ENCODE measurements around the gene SLC6A17.

Gene SLC6A17

GRCh38 chr1:110112656-110113055, 37.6 kb upstream of the SLC6A17 start:
- TF ChIP-seq, protein P1, sequence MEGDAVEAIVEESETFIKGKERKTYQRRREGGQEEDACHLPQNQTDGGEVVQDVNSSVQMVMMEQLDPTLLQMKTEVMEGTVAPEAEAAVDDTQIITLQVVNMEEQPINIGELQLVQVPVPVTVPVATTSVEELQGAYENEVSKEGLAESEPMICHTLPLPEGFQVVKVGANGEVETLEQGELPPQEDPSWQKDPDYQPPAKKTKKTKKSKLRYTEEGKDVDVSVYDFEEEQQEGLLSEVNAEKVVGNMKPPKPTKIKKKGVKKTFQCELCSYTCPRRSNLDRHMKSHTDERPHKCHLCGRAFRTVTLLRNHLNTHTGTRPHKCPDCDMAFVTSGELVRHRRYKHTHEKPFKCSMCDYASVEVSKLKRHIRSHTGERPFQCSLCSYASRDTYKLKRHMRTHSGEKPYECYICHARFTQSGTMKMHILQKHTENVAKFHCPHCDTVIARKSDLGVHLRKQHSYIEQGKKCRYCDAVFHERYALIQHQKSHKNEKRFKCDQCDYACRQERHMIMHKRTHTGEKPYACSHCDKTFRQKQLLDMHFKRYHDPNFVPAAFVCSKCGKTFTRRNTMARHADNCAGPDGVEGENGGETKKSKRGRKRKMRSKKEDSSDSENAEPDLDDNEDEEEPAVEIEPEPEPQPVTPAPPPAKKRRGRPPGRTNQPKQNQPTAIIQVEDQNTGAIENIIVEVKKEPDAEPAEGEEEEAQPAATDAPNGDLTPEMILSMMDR (IDR thresholded peaks at IDR 0.05; ENCODE audit: low read depth, low read length), result no peak
- no peak for DNase-seq (ENCODE audit: extremely low read depth, low read depth)

DNA sequence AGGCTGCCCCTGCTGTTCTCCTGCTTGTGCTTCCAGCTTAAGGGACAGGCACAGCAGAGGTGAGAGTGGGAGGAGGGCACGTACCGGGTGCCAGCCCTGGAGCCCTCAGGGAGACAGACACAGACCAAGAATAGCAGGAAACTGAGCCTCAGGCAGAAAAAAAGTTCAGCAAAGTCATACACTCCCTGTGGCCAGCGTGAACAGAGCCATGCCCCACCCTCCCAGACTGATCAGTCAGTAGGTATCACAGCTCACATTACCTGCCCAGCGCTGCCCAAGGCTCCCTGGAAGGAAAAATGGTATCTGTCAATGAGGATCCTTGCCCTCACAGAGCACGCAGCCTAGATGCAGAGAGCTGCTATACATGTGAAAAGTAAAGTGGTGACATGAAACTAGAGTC, 36.7 kb upstream of the SLC6A17 start:
- no peak for DNase-seq (ENCODE audit: extremely low read depth, low read depth)
- TF ChIP-seq, protein P1 (IDR thresholded peaks at IDR 0.05; ENCODE audit: low read depth, low read length), result no peak

DNA sequence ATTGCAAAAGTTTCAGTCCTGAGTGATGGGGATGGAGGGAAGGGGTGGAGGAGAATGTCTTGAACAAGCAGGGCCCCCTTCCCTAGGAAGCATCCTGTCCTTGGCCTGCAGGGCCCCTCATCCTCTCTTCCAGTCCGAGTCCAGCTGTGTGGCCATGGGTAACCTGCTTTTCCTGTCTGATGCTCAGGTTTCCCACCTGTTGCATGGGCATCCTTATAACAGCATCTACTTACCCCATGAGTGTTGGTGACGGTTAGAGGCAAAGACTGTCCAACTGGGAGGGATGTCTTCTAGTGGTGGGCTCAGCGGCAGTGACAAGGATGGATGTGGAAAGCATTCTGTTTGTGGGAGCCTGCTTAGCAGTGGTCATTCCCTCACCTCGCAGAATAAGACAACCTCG, 36.1 kb upstream of the SLC6A17 start:
- TF ChIP-seq, protein P1 (IDR thresholded peaks at IDR 0.05; ENCODE audit: low read depth, low read length), result no peak

DNA sequence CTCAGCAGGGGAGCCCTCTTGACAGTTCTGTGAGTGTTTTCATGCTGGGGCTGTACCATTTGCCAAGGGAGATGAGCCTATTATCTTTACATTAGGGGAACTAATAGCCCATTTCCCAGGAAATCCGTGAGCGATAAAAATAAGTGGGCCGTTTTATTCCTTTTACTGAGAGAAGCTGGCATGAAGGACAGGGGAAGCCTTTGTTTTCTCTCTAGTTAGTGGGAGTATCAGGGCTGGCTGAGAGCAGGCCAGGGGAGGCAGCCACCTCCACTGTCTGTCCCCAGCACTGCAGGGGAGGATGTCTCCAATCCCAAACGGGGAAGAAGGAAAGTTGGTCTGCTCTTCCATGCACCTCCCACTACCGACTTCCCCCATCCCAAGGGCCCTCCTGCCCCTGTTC, 35.5 kb upstream of the SLC6A17 start:
- DNase-seq (ENCODE audit: extremely low read depth, low read depth), result no peak
- TF ChIP-seq, protein P1 (IDR thresholded peaks at IDR 0.05; ENCODE audit: low read depth, low read length), result no peak

More for the DNA sequence above, 36.1 kb upstream of the SLC6A17 start:
- no peak for DNase-seq (ENCODE audit: extremely low read depth, low read depth)

DNA sequence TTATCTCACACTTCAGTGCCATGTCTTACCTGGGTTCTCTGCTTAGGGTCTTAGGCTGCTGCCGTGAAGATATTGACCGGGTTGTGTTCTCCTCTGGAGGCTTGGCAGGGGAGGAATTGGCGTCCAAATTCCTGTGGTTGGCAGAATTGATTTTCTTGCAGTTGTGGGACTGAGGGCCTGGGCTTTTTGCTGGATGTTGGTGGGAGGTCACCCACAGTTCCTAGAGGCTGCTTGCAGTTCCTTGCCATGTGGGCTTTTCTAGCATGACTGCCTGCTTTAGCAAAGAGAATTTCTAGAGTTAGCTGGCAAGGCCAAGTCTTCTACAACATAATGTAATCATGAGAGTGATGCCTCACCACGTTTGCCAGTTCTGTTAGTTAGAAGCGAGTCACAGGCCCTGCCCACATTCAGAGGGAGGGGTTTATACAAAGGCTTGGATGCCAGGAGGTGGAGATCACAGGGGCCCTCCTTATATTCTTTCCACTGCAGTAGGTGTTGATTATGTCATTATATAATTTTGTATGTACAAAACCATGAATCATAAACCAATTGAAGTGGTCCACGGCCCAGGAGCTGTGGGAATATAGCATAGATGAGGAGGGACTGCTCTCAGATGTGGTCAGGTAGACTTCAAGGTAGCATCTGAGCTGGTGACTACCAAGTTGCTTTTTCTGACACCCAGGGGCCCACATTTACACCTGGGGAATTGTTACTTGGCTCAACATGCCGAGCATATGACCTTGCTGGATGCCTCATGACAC, 31.5 kb upstream of the SLC6A17 start:
- TF ChIP-seq, protein P1 (IDR thresholded peaks at IDR 0.05; ENCODE audit: low read depth, low read length), result no peak
- no peak for DNase-seq (ENCODE audit: extremely low read depth, low read depth)

GRCh38 chr1:110119843-110120242, 30.5 kb upstream of the SLC6A17 start:
- TF ChIP-seq, protein P1 (IDR thresholded peaks at IDR 0.05; ENCODE audit: low read depth, low read length), result no peak
- no peak for DNase-seq (ENCODE audit: extremely low read depth, low read depth)

GRCh38 chr1:110120960-110121561, 29.2 kb upstream of the SLC6A17 start:
- TF ChIP-seq, protein P1 (IDR thresholded peaks at IDR 0.05; ENCODE audit: low read depth, low read length), result no peak
- DNase-seq (ENCODE audit: extremely low read depth, low read depth), result no peak
